HG02642 (cell line): Measurements from ENCODE around the gene SYVN1.

Experiments used
- ATAC-seq: cut with Tn5 transposase; IDR thresholded peaks from one replicate; pipeline ENCODE4 v1.9.1; 2021; ENCODE audit warnings: mild to moderate bottlenecking; ENCODE audit not compliant: unreplicated experiment, poor library complexity

The SYVN1 gene

DNA sequence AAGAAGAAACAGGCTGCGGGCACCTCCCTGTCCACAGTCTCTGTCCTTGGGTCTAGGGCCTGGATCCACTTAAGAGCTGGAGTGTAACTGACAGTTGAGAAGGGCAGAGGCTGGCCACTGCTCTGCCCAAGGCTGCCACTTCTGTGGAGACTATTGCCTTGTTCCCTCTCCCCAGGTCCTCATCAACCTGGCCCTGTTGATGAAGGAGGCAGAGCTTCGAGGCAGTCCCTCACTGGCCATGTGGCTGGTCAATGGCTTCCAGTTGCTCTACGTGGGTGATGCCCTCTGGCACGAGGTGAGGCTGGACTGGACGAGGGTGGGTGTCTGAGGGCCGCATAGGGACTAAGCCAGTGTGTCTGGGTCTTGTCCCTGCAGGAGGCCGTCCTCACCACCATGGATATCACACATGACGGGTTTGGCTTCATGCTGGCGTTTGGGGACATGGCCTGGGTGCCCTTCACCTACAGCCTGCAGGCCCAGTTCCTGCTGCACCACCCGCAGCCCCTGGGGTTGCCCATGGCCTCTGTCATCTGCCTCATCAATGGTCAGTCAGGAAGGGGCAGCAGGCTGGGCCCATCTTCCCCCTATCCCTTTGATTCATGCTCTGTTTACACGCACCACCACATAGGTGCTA lies 19.7 kb downstream of the SYVN1 start:
- no peak for ATAC-seq

DNA sequence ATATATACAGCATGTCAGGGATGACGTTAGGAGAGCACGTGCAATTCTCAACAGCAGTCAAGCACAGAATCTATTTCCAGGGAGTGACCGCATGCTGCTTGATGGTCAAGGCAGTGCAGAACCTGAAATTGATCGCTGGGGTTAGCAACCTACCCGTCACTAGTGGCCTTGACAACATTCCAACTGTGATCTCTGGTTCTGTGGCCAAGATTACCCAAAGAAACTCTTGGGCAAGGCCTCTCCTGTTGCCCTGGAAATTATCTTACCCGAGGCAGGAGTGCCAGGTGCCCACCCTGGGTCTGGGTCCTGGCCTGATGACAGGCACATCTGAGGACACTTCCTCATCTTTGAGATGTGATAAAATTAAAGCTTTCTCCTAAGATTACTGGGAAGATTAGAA lies 20.5 kb downstream of the SYVN1 start:
- ATAC-seq: no peak

- ATAC-seq: no peak
These were observed 21.0 kb downstream of the SYVN1 start for GRCh38 chr11:65113361-65113756.

- peak; percentile 29 for ATAC-seq
These were observed 21.6 kb downstream of the SYVN1 start for GRCh38 chr11:65112546-65113360.

GRCh38 chr11:65111744-65112545 lies 22.4 kb downstream of the SYVN1 start, which contains the start of gene TM7SF2:
TM7SF2 (plus strand) TSS chr11:65111872; CDS start chr11:65112016, 144 bp downstream.
- peak; percentile 64 for ATAC-seq

GRCh38 chr11:65111159-65111743 lies 23.1 kb downstream of the SYVN1 start:
- no peak for ATAC-seq

DNA sequence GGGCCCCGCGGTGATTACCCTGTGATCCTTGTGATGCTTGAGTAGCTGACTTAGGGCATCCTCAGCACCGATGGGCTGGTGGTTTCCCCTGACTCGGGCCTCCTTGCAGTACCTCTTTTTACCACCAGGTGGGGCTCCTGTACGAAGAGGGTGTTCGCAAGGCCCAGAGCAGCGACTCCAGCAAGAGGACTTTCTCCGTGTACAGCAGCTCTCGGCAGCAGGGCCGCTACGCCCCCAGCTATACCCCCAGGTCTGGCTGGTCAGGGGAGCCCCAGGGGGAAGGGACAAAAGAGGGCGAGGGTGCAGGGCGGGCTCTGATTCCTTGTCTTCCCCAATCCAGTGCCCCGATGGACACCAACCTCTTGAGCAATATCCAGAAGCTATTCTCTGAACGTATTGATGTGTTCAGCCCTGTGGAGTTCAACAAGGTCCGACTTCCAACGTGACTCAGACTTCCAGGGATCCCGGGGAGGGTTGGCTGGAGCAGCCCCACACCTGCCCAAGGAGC lies 23.9 kb downstream of the SYVN1 start:
- ATAC-seq: no peak

DNA sequence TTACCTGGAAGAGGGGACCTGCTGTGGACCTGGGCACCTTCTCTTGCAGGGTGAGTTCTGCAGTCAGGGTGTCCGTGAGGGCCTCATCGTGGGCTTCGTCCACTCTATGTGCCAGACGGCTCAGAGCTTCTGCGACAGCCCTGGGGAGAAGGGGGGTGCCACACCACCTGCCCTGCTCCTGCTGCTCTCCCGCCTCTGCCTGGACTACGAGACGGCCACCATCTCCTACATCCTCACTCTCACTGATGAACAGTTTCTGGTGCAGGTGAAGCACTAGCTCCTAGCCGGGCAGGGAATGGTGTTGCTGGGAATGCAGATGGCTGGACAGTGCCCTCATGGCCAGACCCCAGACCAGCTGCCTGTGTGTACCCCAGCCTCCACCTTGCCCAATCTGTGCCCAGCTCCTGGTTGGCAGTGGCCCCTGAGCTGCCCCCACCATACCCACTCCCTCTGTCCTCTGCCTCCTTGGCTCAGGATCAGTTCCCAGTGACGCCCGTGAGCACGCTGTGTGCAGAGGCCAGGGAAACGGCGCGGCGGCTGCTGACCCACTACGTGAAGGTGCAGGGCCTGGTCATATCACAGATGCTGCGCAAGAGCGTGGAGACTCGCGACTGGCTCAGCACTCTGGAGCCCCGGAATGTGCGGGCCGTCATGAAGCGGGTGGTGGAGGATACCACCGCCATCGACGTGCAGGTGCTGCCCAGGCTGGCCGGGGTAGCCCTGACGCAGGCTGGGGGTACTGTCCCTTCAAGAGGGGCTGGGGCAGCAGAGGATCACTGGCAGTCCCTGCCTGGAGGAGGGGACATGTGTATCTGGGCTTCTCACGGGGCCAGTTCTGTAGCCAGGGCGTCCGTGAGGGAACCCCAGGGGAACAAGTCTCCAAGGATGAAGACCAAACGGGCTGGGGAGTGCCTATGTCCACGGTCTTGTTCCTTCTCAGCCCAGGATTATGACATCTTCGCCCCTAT lies 24.8 kb downstream of the SYVN1 start:
- no peak for ATAC-seq

DNA sequence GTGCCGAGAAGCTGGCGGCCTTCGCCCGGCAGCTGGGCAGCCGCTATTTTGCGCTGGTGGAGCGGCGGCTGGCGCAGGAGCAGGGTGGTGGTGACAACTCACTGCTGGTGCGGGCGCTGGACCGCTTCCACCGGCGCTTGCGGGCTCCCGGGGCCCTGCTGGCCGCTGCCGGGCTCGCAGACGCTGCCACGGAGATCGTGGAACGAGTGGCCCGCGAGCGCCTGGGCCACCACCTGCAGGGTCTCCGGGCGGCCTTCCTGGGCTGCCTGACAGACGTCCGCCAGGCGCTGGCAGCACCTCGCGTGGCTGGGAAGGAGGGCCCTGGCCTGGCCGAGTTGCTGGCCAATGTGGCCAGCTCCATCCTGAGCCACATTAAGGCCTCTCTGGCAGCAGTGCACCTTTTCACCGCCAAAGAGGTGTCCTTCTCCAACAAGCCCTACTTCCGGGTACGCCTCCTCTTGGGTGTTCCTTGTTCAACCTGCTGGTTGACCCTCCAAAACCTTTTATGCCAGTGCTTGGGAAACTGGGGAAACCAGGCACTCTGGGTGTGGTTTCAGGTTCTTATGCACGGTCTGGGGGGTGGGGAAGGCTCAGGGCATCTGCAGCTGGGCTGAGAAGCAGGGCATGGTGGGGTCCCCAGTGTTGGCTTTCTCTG lies 25.7 kb downstream of the SYVN1 start:
- no peak for ATAC-seq

DNA sequence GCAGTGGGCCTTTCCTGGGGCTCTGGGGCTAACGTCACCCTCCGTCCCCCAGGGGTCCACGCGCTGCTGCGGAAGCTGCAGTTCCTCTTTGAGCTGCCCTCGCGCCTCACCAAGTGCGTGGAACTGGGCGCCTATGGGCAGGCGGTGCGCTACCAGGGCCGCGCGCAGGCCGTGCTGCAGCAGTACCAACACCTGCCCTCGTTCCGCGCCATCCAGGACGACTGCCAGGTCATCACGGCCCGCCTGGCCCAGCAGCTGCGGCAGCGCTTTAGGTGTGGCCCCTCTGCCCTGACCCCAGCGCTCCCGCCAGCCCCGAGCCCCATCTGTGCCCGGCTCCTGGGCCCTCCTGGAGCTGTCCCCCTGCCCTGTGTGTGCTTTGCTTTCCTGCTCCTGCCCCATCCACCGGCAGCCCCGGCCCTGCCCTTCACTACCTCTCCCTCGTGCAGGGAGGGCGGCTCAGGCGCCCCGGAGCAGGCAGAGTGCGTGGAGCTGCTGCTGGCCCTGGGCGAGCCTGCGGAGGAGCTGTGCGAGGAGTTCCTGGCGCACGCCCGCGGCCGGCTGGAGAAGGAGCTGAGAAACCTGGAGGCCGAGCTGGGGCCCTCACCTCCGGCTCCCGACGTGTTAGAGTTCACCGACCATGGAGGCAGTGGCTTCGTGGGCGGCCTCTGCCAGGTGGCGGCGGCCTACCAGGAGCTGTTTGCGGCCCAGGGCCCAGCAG lies 26.4 kb downstream of the SYVN1 start:
- ATAC-seq: no peak

- no peak for ATAC-seq
These were observed 27.2 kb downstream of the SYVN1 start for GRCh38 chr11:65107078-65107477.

DNA sequence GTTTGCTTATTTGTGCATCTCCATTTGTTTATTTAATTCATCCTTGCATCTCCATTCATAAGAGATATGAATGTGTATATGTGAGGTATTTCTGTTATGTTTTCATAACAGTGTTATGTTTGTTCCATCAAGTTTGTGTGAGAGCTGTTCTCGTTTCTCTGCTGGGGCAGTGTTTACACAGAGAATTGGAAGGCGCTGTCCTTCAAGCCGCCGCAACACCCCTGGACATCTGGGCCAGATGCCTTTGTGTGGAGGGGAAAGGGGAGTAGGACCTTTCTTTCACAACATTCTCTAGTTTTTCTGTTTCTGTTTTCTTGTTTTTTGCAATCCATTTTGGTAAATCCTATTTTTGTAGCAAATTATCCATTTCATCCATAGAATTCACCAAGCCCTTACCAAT lies 29.7 kb downstream of the SYVN1 start:
- ATAC-seq: no peak

- no peak for ATAC-seq
These were observed 30.8 kb downstream of the SYVN1 start for GRCh38 chr11:65103476-65103875.

- no peak for ATAC-seq
These were observed 31.9 kb downstream of the SYVN1 start for GRCh38 chr11:65102142-65103095.

DNA sequence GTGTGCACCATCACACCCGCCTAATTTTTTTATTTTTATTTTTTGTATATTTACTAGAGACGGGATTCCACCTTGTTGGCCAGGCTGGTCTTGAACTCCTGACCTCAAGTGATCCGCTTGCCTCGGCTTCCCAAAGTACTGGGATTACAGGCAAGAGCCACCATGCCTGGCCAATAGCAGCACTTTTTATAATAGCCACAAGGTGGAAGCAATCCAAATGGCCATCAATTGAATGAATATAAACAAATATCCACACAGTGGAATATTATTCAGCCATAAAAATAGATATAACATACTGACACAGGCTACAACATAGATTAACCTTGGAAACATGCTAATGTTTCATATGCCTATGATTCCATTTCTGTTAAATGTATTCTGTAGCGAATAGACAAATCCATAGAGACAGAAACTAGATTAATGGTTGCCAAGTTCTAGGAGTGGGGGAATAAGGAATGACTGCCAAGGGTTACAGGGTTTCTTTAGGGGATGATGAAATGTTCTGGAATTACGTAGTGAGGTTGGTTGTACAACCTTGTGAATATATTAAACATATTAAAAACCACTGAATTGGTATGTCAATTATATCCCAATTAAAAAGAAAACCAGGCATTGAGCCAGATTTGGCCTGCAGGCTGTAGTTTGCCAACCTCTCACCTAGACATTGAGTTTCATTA lies 33.5 kb downstream of the SYVN1 start:
- no peak for ATAC-seq

DNA sequence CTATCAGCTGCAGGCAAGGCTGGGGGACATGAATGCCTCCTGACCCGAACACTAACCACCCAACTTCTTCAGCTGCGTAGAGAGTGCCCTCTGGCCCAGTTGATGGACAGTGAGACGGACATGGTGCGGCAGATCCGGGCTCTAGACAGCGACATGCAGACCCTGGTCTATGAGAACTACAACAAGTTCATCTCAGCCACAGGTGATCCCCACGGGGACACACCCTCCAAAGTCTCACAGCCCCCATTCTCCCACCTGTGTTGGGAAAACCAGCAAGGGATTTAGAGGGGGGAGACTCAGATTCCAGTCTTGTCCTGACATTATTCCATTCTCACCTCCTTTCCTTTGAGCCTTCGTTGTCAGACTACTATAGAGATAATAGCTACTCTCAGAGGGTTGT lies 37.4 kb downstream of the SYVN1 start:
- ATAC-seq: no peak
